HepG2 (cell line): ENCODE results near the gene ADAMTS2. TPM values are rescaled to one million over a fixed set of nuclear protein-coding genes. Genes with fewer than 3 reads are reported as not detected.

Source experiments
- ATAC-seq: fragments of 200-7000 bp; cut with Tn5 transposase; 3 replicates; pipeline ENCODE4 v1.9.1; 2020; ENCODE audit warnings: mild to moderate bottlenecking, moderate library complexity
- BruUV-seq: library from RNA; stranded (reverse); fragments of 400-500 nt; replicated peaks from 2 replicates; lab custom pipeline; 2021; lab: Mats Ljungman, UMichigan
- CTCF ChIA-PET: fragments of 300-600 bp; formaldehyde crosslinking; extraction: SDS; loops from one replicate; lab custom pipeline; 2021; ENCODE audit warnings: low total read pairs, inconsistent platforms, low intra/inter-chr PET ratio; lab: Yijun Ruan, JAX
- POLR2A ChIA-PET: fragments of 350-600 bp; sonication (Branson Sonifier 250); formaldehyde crosslinking; loops from one replicate; lab custom pipeline; 2020; ENCODE audit warnings: antibody characterized with exemption, inconsistent platforms; lab: Yijun Ruan, JAX
- DNase-seq: peaks from one replicate; pipeline ENCODE4 v3.0.0-alpha.2; 2015; ENCODE audit warnings: low spot score
- FAIRE-seq: peaks from 3 replicates; lab custom pipeline; 2011; peaks lifted over from hg19 to GRCh38; lab: Jason Lieb, UNC
- H2AFZ ChIP-seq: one replicate; pipeline ENCODE4 v1.6.1; 2011; ENCODE audit warnings: low read length, inconsistent platforms
- H3K27ac ChIP-seq: fragments of 300-600 bp; 3 replicates; pipeline ENCODE4 v1.8.0; 2011; ENCODE audit warnings: mixed run types, mild to moderate bottlenecking, mixed read lengths, low read length, inconsistent platforms; ENCODE audit not compliant: insufficient read depth; ENCODE audit errors: extremely low read length
- H3K27me3 ChIP-seq, 2 experiments: fragments of 200-600 bp in 1 of 2; 2 replicates in 1 of 2; 3 replicates in 1 of 2; pipeline versions ENCODE4 v1.6.0 to v1.8.0; 2011; ENCODE audit warnings: low read length in 2 of 2, mild to moderate bottlenecking in 2 of 2, moderate library complexity in 2 of 2, inconsistent platforms in 1 of 2; ENCODE audit not compliant: insufficient read depth in 2 of 2, control insufficient read depth in 1 of 2
- H3K36me3 ChIP-seq, 2 experiments: fragments of 200-600 bp in 1 of 2; replicated peaks in 1 of 2; 2 replicates in 1 of 2; 3 replicates in 1 of 2; pipeline versions ENCODE4 v1.5.1 to v1.8.0; 2011; ENCODE audit warnings: low read length in 2 of 2, inconsistent platforms in 1 of 2; ENCODE audit not compliant: insufficient read depth in 2 of 2, control insufficient read depth in 1 of 2
- H3K4me1 ChIP-seq: 2 replicates; pipeline ENCODE4 v1.5.1; 2012; ENCODE audit warnings: low read length, inconsistent platforms; ENCODE audit not compliant: insufficient read depth
- H3K4me2 ChIP-seq: 2 replicates; pipeline ENCODE4 v1.6.0; 2011; ENCODE audit warnings: low read depth, low read length, inconsistent platforms
- H3K4me3 ChIP-seq, 3 experiments: fragments of 200-600 bp in 1 of 3; sonication (generic), shearing (Covaris generic) in 1 of 3; replicated peaks in 1 of 3; 2 replicates each; pipeline ENCODE4 v1.5.1; 2011 to 2016; ENCODE audit warnings: low read length in 3 of 3, inconsistent platforms in 2 of 3, low read depth in 2 of 3, mild to moderate bottlenecking in 2 of 3, control low read depth in 1 of 3, mixed read lengths in 1 of 3; ENCODE audit not compliant: insufficient read depth in 1 of 3
- H3K79me2 ChIP-seq: one replicate; pipeline ENCODE4 v1.6.1; 2011; ENCODE audit warnings: low read length, inconsistent platforms; ENCODE audit not compliant: insufficient read depth
- H3K9ac ChIP-seq: 2 replicates; pipeline ENCODE4 v1.6.0; 2011; ENCODE audit warnings: mild to moderate bottlenecking, low read depth, low read length, inconsistent platforms; ENCODE audit not compliant: insufficient read depth
- H3K9me3 ChIP-seq: 2 replicates; pipeline ENCODE4 v1.5.1; 2012; ENCODE audit warnings: mild to moderate bottlenecking, low read length
- H4K20me1 ChIP-seq: 2 replicates; pipeline ENCODE4 v1.6.0; 2011; ENCODE audit warnings: inconsistent platforms, mild to moderate bottlenecking, low read length, moderate library complexity; ENCODE audit not compliant: insufficient read depth
- ATF5 ChIP-seq: sonication (generic); formaldehyde crosslinking; IDR thresholded peaks from 2 replicates; pipeline ENCODE4 v1.4.0; 2020; ENCODE audit warnings: mild to moderate bottlenecking, low read depth, missing genetic modification reagents
- CREB3 ChIP-seq: sonication (generic); formaldehyde crosslinking; IDR thresholded peaks from 2 replicates; pipeline ENCODE4 v1.5.0; 2020; ENCODE audit warnings: missing genetic modification reagents
- DMTF1 ChIP-seq: sonication (generic); formaldehyde crosslinking; IDR thresholded peaks from 2 replicates; pipeline ENCODE4 v1.4.0; 2020; ENCODE audit warnings: mild to moderate bottlenecking, missing genetic modification reagents
- ESRRA ChIP-seq: sonication (generic); formaldehyde crosslinking; IDR thresholded peaks from 2 replicates; pipeline ENCODE4 v1.5.1; 2020; ENCODE audit warnings: mild to moderate bottlenecking, low read depth, missing genetic modification reagents
- FOSL1 ChIP-seq: sonication (generic); formaldehyde crosslinking; IDR thresholded peaks from 2 replicates; pipeline ENCODE4 v1.9.0; 2021; ENCODE audit warnings: missing genetic modification reagents, borderline replicate concordance
- GLI4 ChIP-seq: sonication (generic); formaldehyde crosslinking; IDR thresholded peaks from 2 replicates; pipeline ENCODE4 v1.5.1; 2020; ENCODE audit warnings: missing genetic modification reagents, mild to moderate bottlenecking, moderate library complexity, borderline replicate concordance
- KDM5B ChIP-seq: sonication (generic); formaldehyde crosslinking; IDR thresholded peaks from 2 replicates; pipeline ENCODE4 v1.4.0; 2020; ENCODE audit warnings: missing genetic modification reagents, mild to moderate bottlenecking, borderline replicate concordance
- LCORL ChIP-seq, 2 experiments: fragments of 450-650 bp in 1 of 2; sonication (generic) in 1 of 2; formaldehyde crosslinking in 1 of 2; IDR thresholded peaks; 2 replicates each; pipeline versions ENCODE4 v1.5.0 to v1.6.1; 2017 to 2020; ENCODE audit warnings: antibody characterized with exemption in 1 of 2, missing genetic modification reagents in 1 of 2
- MBNL3 ChIP-seq: fragments of 250-450 bp; sonication (Bioruptor Pico); conservative IDR thresholded peaks from 2 replicates; pipeline ENCODE4 v1.8.0; 2022; ENCODE audit warnings: mild to moderate bottlenecking, inconsistent platforms
- SOX13 ChIP-seq, 3 experiments: fragments of 450-650 bp in 1 of 3; sonication (generic) in 1 of 3; formaldehyde crosslinking in 1 of 3; IDR thresholded peaks in 2 of 3; conservative IDR thresholded peaks in 1 of 3; 2 replicates each; pipeline versions ENCODE4 v1.5.0 to v1.6.1; 2016 to 2020; ENCODE audit warnings: antibody characterized with exemption in 1 of 3, mild to moderate bottlenecking in 1 of 3, missing compliant biosample characterization in 1 of 3, missing genetic modification reagents in 1 of 3, moderate library complexity in 1 of 3
- ZBTB3 ChIP-seq: sonication (generic); formaldehyde crosslinking; IDR thresholded peaks from 2 replicates; pipeline ENCODE4 v1.4.0; 2020; ENCODE audit warnings: low read depth, mild to moderate bottlenecking, moderate library complexity, missing genetic modification reagents, borderline replicate concordance
- ZSCAN25 ChIP-seq: sonication (generic); formaldehyde crosslinking; IDR thresholded peaks from 2 replicates; pipeline ENCODE4 v1.8.0; 2022; ENCODE audit warnings: mild to moderate bottlenecking, missing genetic modification reagents
- WGBS: methylation state at CpG from one replicate; pipeline ENCODE4 v1.1.6; 2017; ENCODE audit warnings: low lambda C conversion rate; 5-methylcytosine and 5-hydroxymethylcytosine counted together
- in situ Hi-C: cut with HindIII; loops from 2 replicates; pipeline ENCODE4 v1.10.0; 2017; ENCODE audit warnings: low pct_unique_long_range_greater_than_20kb; ENCODE audit not compliant: extremely low pct_ligation_motif_present
- intact Hi-C: fragments of 100-400 bp; cut with micrococcal nuclease; formaldehyde crosslinking; loops from one replicate; pipeline ENCODE4 v1.10.0; 2022; ENCODE audit not compliant: unreplicated experiment
- polyA plus RNA-seq, 8 experiments: library from polyadenylated mRNA; depleted of rRNA in 3 of 8; stranded (reverse) in 7 of 8; unstranded in 1 of 8; fragments of >200 nt; fragmentation: Illumina TruSeq in 4 of 8; extraction: Trizol in 4 of 8; gene quantifications; 2 replicates each; pipeline versions ENCODE4 v1.2.1 to v1.2.3, GENCODE V29; 2011 to 2016; ENCODE audit warnings: low read depth in 4 of 8, missing spikeins in 1 of 8, mixed read lengths in 1 of 8; ENCODE audit not compliant: insufficient read depth in 1 of 8
- total RNA-seq, 5 experiments: library from RNA; depleted of rRNA; stranded (reverse); fragments of >200 nt; fragmentation: Illumina TruSeq; extraction: Trizol; gene quantifications; 2 replicates each; pipeline ENCODE4 v1.2.3, GENCODE V29; 2016; ENCODE audit warnings: low read depth in 1 of 5

The ADAMTS2 gene
- total and polyA plus RNA-seq, 2 of the 13 experiments (the other 11 are each of a cell fraction or from before 2014, with no cell fraction given): 0.24 to 3.5 TPM

GRCh38 chr5:179210478-179210877 lies 134.8 kb downstream of the ADAMTS2 start:
- Histone ChIP-seq H3K9me3 (no peaks in the 10 kb centered on the region), H3K4me3 (no peak overlapping the region), H3K27me3 (peaks cover 8 to 26% of the 10 kb centered on the region in 2 experiments), H2AFZ (no peak overlapping the region), H3K27ac (no peak overlapping the region), H3K4me2 (no peak overlapping the region), H3K4me1 (no peaks in the 10 kb centered on the region), H4K20me1 (no peaks in the 10 kb centered on the region), H3K36me3 (no peaks in the 10 kb centered on the region)
- intact Hi-C loops: no loop called here
- BruUV-seq: no TSS peak
- DNase-seq: no peak
- ATAC-seq: no peak
- ChIA-PET POLR2A (no interaction called here), CTCF (no interaction called here)
- no peak for TF ChIP-seq MBNL3 (CRISPR knock-in tag)
- TF ChIP-seq, all 625 proteins: peak for 0
- no peak for FAIRE-seq
- Histone ChIP-seq H3K9ac (no peak overlapping the region), H3K79me2 (no peaks in the 10 kb centered on the region)
- in situ Hi-C loops: no loop called here
- WGBS: 14% methylated on average over 3 of the region's 6 CpGs

GRCh38 chr5:179209359-179210150 lies 135.7 kb downstream of the ADAMTS2 start:
- H3K9ac ChIP-seq: no peak overlapping the region
- no peaks in the 10 kb centered on the region for H3K4me1 ChIP-seq
- no peaks in the 10 kb centered on the region for H3K36me3 ChIP-seq
- WGBS: 23% methylated on average over 9 of the region's 20 CpGs
- no peak overlapping the region for H3K27ac ChIP-seq
- H2AFZ ChIP-seq: no peak overlapping the region
- BruUV-seq: no TSS peak
- DNase-seq (no peak), ATAC-seq (no peak), FAIRE-seq (no peak)
- peaks cover 8 to 33% of the 10 kb centered on the region in 2 experiments for H3K27me3 ChIP-seq
- ChIA-PET POLR2A (no interaction called here), CTCF (no interaction called here)
- H3K9me3 ChIP-seq: no peaks in the 10 kb centered on the region
- H4K20me1 ChIP-seq: no peaks in the 10 kb centered on the region
- no peak overlapping the region for H3K4me3 ChIP-seq
- in situ Hi-C loops (no loop called here), intact Hi-C loops (no loop called here)
- H3K4me2 ChIP-seq: no peak overlapping the region
- no peaks in the 10 kb centered on the region for H3K79me2 ChIP-seq
- no peak for TF ChIP-seq GLI4
- no peak for TF ChIP-seq LCORL (IDR thresholded peaks at IDR 0.05)
- TF ChIP-seq LCORL (CRISPR knock-in tag; IDR thresholded peaks at IDR 0.05): no peak
- no peak for TF ChIP-seq ZBTB3
- no peak for TF ChIP-seq ATF5 (CRISPR knock-in tag)
- TF ChIP-seq ESRRA: no peak
- TF ChIP-seq KDM5B: no peak
- TF ChIP-seq DMTF1 (CRISPR knock-in tag): no peak
- TF ChIP-seq SOX13 (IDR thresholded peaks at IDR 0.05): no peak
- no peak for TF ChIP-seq SOX13 (CRISPR knock-in tag; conservative IDR thresholded peaks at IDR 0.05 in 1 of 2, IDR thresholded peaks at IDR 0.05 in 1 of 2)
- peak; percentile 52; the same call in 1 of the 2 replicates for TF ChIP-seq ZSCAN25
- no peak for TF ChIP-seq CREB3 (CRISPR knock-in tag)
- no peak for TF ChIP-seq FOSL1 (CRISPR knock-in tag)
